ENCODE data around the gene KIAA1586. TPM values are rescaled to one million over a fixed set of nuclear protein-coding genes. Genes with fewer than 3 reads are reported as not detected.

KIAA1586 gene
- polyA plus RNA-seq, 4 donors: 21.2 to 34.5 (median 23.5) TPM

GRCh38 chr6:57102976-57103375, 56.5 kb downstream of the KIAA1586 start:
- DNase-seq (ENCODE audit: low read depth in 4 of 4, low spot score in 3 of 4): no peak

- no peak for DNase-seq (ENCODE audit: low read depth in 4 of 4, low spot score in 3 of 4)
These were observed 57.8 kb downstream of the KIAA1586 start for GRCh38 chr6:57104336-57104735.

Other genes with a start within 250 kb of the KIAA1586 start
- 1 to 10 TPM; 5.0 to 7.8 (median 5.2) TPM for gene BEND6, start 91.6 kb upstream of the KIAA1586 start, polyA plus RNA-seq (ENCODE audit: insufficient read length in 4 of 4)
- gene ZNF451, start 43.5 kb downstream of the KIAA1586 start, polyA plus RNA-seq (ENCODE audit: insufficient read length in 4 of 4): 10 to 100 TPM; 31.4 to 41.8 (median 36.9) TPM
- 1 to 10 TPM; 5.3 to 9.5 (median 7.7) TPM for gene BAG2, start 125.6 kb downstream of the KIAA1586 start, polyA plus RNA-seq (ENCODE audit: insufficient read length in 4 of 4)
- 10 to 100 TPM; 34.3 to 63.4 (median 48.4) TPM for gene RAB23, start 175.6 kb downstream of the KIAA1586 start, polyA plus RNA-seq (ENCODE audit: insufficient read length in 4 of 4)